Occipital lobe (tissue), 2 donors: ENCODE data around the gene PIEZO1. TPM values are rescaled to one million over a fixed set of nuclear protein-coding genes. Genes with fewer than 3 reads are reported as not detected.

Experiments used
- DNase-seq: peaks from one replicate; lab custom pipeline; 2025; lab: John Stamatoyannopoulos, UW
- total RNA-seq: library from RNA; depleted of rRNA; stranded (reverse); fragments of >200 nt; gene quantifications from one replicate; pipeline ENCODE4 v1.2.3, GENCODE V29; 2014

Gene PIEZO1
- total RNA-seq, 1 donor from 2014 or later = 4.8 TPM

GRCh38 chr16:88817785-88818574 lies 33.0 kb upstream of the PIEZO1 start:
- DNase-seq = no peak

- no peak for DNase-seq
These were observed 31.9 kb upstream of the PIEZO1 start for GRCh38 chr16:88816736-88817535.

GRCh38 chr16:88815901-88816589 lies 31.0 kb upstream of the PIEZO1 start:
- no peak for DNase-seq

GRCh38 chr16:88815227-88815626 lies 30.2 kb upstream of the PIEZO1 start:
- no peak for DNase-seq

- DNase-seq = no peak
These were observed 29.1 kb upstream of the PIEZO1 start for GRCh38 chr16:88814144-88814502.

GRCh38 chr16:88813269-88814143 lies 28.5 kb upstream of the PIEZO1 start:
- DNase-seq = no peak

- DNase-seq = no peak
These were observed 27.7 kb upstream of the PIEZO1 start for GRCh38 chr16:88812513-88813268.

GRCh38 chr16:88811769-88812512 lies 26.9 kb upstream of the PIEZO1 start, which contains the start of gene APRT:
APRT (minus strand) TSS chr16:88811928; CDS start chr16:88811899, 29 bp downstream.
- peak; percentile 87 for DNase-seq

GRCh38 chr16:88810912-88811768 lies 26.1 kb upstream of the PIEZO1 start:
- peak; percentile 56 for DNase-seq

- no peak for DNase-seq
These were observed 25.3 kb upstream of the PIEZO1 start for GRCh38 chr16:88810166-88810911.

GRCh38 chr16:88809676-88810165 lies 24.7 kb upstream of the PIEZO1 start:
- DNase-seq = no peak

- DNase-seq = no peak
These were observed 24.2 kb upstream of the PIEZO1 start for GRCh38 chr16:88809068-88809675.

GRCh38 chr16:88807626-88808453 lies 22.8 kb upstream of the PIEZO1 start:
- DNase-seq = no peak

GRCh38 chr16:88807142-88807625 lies 22.2 kb upstream of the PIEZO1 start:
- no peak for DNase-seq

GRCh38 chr16:88806491-88807111 lies 21.6 kb upstream of the PIEZO1 start:
- DNase-seq = no peak
